Omental fat pad (tissue), 4 donors: ENCODE data around the gene CDKL2. TPM values are rescaled to one million over a fixed set of nuclear protein-coding genes. Genes with fewer than 3 reads are reported as not detected.

Experiments
- ATAC-seq: fragments of 150-250 bp; one replicate; pipeline ENCODE4 v1.9.1; 2016; ENCODE audit warnings: mild to moderate bottlenecking, moderate library complexity; ENCODE audit not compliant: low FRiP score
- DNase-seq: peaks from one replicate; pipeline ENCODE4 v3.0.0-alpha.2; 2019; ENCODE audit warnings: low spot score
- total RNA-seq, 4 donors: library from RNA; depleted of rRNA; stranded (reverse); fragments of >200 nt; gene quantifications; one replicate each; pipeline ENCODE4 v1.1.0, GENCODE V29; 2016
- TF ChIP-seq, protein P1 (sequence below), 3 donors: fragments of 450-650 bp; IDR thresholded peaks; one replicate each; pipeline ENCODE4 v1.5.1; 2016 to 2017; ENCODE audit warnings: antibody characterized with exemption in 3 of 3, mild to moderate bottlenecking in 3 of 3, moderate library complexity in 2 of 3

Gene CDKL2
- total RNA-seq, 4 donors from 2014 or later = 0.38 to 1.9 (median 1.1) TPM; not detected in 1

DNA sequence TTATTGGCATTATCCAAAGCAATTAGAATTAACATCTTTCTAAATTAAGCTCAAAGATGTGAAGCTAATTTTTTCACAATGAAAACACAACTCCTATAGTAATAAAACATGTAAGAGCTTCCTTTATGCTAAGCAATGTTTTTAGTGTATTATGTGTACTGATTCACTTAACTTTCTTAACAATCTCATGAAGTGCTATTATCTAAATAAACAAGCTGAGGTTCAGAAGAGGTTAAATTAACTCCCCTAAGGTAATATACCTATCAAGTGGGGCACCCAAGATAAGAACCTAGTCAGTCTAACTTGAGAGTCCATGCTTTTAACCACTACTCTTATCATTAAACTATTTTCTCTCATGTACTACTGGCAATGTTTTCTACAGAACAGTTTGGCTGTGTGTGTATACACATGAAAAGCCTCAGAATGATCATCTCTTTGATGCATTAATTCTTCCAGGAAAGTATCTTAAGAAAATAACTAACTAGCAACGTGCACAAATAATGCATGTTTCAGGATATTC, 29.2 kb upstream of the CDKL2 start:
- TF ChIP-seq, protein P1, sequence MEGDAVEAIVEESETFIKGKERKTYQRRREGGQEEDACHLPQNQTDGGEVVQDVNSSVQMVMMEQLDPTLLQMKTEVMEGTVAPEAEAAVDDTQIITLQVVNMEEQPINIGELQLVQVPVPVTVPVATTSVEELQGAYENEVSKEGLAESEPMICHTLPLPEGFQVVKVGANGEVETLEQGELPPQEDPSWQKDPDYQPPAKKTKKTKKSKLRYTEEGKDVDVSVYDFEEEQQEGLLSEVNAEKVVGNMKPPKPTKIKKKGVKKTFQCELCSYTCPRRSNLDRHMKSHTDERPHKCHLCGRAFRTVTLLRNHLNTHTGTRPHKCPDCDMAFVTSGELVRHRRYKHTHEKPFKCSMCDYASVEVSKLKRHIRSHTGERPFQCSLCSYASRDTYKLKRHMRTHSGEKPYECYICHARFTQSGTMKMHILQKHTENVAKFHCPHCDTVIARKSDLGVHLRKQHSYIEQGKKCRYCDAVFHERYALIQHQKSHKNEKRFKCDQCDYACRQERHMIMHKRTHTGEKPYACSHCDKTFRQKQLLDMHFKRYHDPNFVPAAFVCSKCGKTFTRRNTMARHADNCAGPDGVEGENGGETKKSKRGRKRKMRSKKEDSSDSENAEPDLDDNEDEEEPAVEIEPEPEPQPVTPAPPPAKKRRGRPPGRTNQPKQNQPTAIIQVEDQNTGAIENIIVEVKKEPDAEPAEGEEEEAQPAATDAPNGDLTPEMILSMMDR (IDR thresholded peaks at IDR 0.05) = no peak

DNA sequence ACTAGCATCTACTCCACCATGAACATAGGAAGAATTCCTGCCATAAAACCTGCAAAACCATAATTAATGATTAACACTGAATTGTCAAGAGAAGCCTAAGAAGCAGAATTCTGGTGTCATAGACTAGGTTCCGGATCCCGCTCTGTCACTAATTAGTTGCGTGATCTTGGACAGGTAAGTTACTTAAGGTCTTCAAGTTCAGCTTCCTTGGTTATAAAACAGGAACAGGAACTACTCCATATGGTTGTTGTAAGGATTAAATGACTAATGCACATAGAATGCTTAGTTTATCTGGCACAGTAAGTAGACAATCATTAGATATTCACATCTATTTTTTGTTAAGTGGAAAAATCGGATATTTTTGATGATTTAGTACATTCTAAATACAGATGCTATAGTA, 28.5 kb upstream of the CDKL2 start:
- DNase-seq = no peak
- no peak for ATAC-seq
- TF ChIP-seq, protein P1 (IDR thresholded peaks at IDR 0.05) = no peak

More for the DNA sequence above, 29.2 kb upstream of the CDKL2 start:
- DNase-seq = no peak
- no peak for ATAC-seq

DNA sequence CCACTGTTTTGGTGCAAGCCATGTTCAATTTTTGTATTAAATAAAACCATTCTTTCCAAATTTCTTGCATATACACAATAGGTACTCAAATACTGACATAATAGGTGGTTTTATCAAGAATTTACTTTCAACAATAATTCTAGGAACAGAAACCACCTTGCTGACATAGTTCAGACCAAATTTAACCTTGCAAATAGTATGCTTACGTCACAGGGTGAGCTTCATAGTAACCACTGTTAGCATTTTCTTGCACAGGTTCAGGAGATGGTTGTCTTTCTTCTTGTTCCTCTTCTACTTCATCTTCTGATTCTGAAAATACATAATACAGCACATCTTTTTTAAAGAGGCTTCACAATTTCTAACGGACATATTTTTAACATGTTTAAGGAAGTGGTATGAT, 25.2 kb upstream of the CDKL2 start:
- TF ChIP-seq, protein P1 (IDR thresholded peaks at IDR 0.05) = no peak
- ATAC-seq = no peak
- no peak for DNase-seq

DNA sequence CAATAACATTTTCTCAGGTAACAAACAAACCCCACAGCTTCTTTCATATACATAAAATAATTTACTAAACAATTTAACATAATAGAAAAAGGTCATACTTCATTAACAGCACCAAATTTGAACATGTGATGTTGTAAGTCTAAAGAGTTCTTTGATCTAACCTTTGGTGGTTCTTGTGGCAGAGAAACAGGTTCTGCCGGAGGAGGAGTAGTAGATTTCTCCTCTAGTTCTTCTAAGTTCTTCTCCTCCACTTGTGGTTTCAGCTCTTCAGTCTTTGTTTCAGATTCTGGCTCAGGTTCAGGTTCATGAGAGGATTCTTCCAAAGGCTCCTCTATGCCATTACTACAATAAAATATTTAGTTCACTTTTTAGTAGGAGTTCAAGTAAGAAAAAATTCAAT, 24.6 kb upstream of the CDKL2 start:
- TF ChIP-seq, protein P1 (IDR thresholded peaks at IDR 0.05) = no peak
- DNase-seq = no peak
- no peak for ATAC-seq

DNA sequence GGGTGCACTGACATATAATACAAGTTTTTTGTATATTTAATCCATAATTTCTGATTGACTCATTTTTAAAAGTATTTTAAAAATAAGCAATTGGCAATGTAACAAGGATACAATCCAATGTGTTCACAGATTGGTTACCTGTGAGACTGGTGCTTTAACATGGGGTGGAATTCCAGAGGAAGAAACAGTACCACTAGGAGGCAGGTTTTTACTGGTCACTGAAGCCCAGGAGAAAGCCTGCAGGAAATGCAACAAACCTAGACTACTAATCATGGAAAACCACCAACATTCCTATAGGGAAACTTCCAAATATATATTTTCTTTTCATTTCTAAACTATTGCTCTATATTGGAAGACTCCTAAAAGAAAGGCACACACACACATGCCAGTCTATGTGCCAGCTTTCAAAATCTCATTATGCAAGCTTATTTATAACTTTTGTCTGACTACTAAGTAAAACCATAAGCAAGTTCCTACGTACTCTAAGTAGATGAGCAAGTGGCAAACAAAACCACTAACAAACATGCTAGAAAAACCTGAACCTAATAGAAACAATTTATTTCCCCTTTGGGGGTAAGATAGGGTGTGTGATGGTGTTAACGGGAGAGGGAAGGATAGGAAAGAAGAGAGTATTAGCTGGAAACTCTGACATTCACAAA, 23.6 kb upstream of the CDKL2 start:
- DNase-seq = no peak
- TF ChIP-seq, protein P1 (IDR thresholded peaks at IDR 0.05) = no peak
- ATAC-seq = no peak

DNA sequence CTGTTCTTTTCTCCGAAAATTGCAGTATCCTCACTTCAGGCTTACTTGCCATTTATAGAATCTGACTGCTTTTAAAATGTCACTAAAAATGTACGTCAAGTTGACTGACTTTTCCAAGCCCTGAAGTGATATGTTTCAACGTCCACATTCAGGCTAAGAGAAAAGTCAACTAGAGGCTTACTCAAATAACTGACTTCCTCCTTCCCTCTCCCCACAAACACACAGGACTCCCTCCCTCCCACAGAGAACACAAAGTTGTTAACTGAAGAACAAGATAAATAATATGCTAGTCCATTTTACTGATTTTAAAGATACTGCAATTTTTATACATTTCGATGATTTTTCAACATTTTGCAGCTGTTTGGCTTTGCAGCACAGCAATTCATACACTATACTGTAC, 13.8 kb upstream of the CDKL2 start:
- TF ChIP-seq, protein P1 (IDR thresholded peaks at IDR 0.05) = no peak
- ATAC-seq = no peak
- DNase-seq = no peak

DNA sequence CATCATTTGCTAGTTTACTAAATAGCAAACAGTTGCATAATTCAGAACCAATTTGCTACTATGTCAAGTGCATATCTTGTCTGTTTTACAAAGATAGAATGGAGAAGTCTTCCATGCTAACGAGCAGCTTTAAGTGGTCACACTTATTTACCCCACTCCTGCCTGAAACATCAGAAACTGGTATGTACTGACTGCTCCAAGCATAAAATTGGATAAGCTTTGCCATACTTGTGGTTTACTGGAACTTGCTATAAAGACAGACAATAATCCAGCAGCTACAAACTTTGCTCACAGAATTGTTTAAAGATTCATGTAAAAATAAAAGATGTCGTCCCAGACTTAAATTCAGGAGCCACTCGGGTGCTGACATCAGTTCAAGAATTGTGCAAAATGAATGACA, 13.3 kb upstream of the CDKL2 start:
- ATAC-seq (no peak), DNase-seq (no peak)
- TF ChIP-seq, protein P1 (IDR thresholded peaks at IDR 0.05) = no peak
